Measurements from ENCODE around the gene MTHFD2.

MTHFD2 gene

DNA sequence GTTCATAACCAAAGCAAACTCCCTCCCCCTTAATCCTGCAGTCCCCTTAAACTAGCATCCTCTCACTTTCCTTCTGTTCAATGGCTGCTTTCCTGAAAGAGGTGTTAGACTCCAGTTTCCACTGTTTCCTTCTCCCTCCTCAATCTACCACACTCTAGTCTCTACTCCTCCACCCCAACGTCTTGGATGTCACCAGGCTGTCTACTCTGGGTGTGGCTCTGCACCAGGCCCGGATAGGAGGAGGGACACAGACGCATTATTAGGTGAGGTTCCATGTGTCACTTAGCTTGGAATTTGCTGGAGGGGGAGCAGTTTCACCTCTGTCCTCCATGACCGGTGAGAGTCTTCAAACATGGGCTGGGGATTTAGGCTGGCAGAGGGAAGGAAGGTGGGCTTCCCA lies 61.3 kb downstream of the MTHFD2 start:
- no peak for DNase-seq (ENCODE audit: low read depth)
- H3K4me3 ChIP-seq (ENCODE audit: low read depth, low read length), result no peak overlapping the region
- TF ChIP-seq, protein P1, sequence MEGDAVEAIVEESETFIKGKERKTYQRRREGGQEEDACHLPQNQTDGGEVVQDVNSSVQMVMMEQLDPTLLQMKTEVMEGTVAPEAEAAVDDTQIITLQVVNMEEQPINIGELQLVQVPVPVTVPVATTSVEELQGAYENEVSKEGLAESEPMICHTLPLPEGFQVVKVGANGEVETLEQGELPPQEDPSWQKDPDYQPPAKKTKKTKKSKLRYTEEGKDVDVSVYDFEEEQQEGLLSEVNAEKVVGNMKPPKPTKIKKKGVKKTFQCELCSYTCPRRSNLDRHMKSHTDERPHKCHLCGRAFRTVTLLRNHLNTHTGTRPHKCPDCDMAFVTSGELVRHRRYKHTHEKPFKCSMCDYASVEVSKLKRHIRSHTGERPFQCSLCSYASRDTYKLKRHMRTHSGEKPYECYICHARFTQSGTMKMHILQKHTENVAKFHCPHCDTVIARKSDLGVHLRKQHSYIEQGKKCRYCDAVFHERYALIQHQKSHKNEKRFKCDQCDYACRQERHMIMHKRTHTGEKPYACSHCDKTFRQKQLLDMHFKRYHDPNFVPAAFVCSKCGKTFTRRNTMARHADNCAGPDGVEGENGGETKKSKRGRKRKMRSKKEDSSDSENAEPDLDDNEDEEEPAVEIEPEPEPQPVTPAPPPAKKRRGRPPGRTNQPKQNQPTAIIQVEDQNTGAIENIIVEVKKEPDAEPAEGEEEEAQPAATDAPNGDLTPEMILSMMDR (IDR thresholded peaks at IDR 0.05; ENCODE audit: insufficient read depth, low read depth, low read length, missing control alignments), result no peak

DNA sequence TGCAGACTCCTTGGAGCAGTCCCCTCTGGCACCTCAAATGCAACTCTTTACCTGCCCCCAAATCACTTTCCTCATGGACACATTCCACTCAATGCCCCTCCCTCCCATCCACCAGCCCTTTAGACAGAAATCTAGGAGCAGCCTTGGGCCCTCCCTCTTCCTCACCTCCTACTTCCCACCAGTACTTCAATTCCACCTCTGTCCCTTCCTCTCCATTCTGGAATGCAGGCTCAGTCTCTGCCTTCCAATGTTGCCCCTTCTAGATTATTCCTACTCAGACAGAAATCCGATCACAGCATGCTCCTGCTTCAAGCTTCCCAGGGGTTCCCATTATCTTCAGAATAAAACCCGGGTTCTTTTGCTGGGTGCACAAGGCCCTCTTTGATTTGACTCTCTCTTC lies 62.1 kb downstream of the MTHFD2 start:
- DNase-seq (ENCODE audit: low read depth), result no peak
- TF ChIP-seq, protein P1 (IDR thresholded peaks at IDR 0.05; ENCODE audit: insufficient read depth, low read depth, low read length, missing control alignments), result no peak
- no peak overlapping the region for H3K4me3 ChIP-seq (ENCODE audit: low read depth, low read length)

DNA sequence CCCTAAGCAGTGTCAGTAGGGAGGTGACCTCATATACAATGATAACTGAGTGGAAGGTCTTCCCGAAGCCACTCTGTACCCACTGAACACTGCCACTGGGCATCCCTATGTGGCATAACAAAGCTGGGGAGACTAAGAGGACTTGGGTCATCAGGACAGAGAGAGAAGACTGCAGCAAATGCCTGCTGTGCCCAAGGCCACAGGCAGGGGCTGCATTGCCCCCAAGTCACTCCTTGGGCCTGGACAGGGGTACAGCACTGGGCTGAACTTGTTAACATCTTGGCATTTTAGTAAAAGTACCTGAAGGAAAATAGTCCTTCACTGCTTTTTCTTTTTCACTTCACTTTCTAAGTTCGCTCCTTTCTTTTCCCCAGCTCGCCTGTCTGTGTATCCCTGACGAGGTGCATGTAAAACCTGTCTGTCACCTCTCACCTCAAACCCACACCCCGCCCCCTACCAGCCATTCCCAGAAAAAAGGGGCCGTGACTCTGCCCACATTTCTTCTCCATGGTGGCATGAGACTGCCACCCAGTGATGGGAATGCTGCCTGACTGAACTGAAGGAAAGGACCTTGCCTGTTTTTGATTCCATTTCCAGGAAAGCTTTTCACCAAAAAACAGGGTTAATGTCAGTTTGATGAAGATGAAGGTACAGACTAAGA lies 62.9 kb downstream of the MTHFD2 start:
- no peak for DNase-seq (ENCODE audit: low read depth)
- H3K4me3 ChIP-seq (ENCODE audit: low read depth, low read length), result no peak overlapping the region
- TF ChIP-seq, protein P1 (IDR thresholded peaks at IDR 0.05; ENCODE audit: insufficient read depth, low read depth, low read length, missing control alignments), result no peak

DNA sequence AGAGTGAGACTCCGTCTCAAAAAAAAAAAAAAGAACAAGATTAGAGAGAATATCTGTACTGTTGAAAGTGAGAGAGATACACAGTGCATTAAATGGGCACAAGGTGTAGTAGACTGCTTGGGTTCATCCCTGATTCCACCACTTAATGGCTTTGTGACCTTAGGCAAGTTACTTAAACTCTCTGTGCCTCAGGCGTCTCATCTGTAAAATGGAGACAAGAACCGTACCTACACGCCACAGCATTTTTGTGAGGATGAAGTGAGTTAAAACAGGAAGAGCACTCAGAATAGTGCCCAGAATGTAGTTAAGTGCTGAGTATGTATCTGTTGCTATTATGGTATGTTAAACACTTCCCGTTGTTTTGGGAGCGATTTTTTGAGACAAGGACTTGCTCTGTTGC lies 64.3 kb downstream of the MTHFD2 start:
- DNase-seq (ENCODE audit: low read depth), result no peak
- TF ChIP-seq, protein P1 (IDR thresholded peaks at IDR 0.05; ENCODE audit: insufficient read depth, low read depth, low read length, missing control alignments), result no peak
- no peak overlapping the region for H3K4me3 ChIP-seq (ENCODE audit: low read depth, low read length)

DNA sequence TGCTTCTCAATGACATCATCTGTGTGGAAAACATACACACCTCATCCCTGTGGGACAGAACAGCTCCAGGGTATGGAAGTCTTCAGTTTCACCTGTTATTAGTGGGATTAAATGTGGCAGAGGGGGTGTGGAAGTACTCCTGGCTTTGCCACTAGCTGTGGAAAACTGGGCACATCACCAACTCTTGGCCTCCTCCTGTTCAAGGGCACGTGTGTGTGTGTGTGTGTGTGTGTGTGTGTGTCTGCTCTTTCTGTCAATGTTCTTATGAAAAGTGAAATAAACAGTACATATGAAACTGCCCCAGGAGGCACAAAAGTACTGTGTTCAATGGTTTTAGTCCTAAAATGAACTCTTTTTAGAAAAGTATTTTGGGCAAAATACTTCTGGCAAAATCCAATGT lies 65.9 kb downstream of the MTHFD2 start:
- DNase-seq (ENCODE audit: low read depth), result no peak
- TF ChIP-seq, protein P1 (IDR thresholded peaks at IDR 0.05; ENCODE audit: insufficient read depth, low read depth, low read length, missing control alignments), result no peak
- no peak overlapping the region for H3K4me3 ChIP-seq (ENCODE audit: low read depth, low read length)

DNA sequence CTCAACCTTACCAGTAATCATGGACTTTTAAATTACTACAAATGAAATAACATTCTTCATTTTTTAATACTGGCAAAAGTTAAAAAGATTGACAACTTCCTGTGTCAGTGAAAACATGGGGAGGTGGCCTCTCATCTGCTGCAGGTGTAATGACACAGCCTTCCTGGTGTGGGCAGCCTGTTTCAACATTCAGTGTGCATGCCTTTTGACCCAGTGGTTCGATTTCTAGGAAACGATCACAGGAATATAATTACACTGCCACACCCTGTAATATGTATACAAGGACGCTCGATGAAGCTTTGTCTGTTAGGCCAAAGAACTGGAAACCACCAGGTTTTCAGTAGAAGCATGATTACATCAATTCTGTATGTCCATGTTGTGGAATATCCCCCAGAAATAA lies 68.7 kb downstream of the MTHFD2 start:
- TF ChIP-seq, protein P1 (IDR thresholded peaks at IDR 0.05; ENCODE audit: insufficient read depth, low read depth, low read length, missing control alignments), result peak; percentile 58
- peak; percentile 66 for DNase-seq (ENCODE audit: low read depth)
- no peak overlapping the region for H3K4me3 ChIP-seq (ENCODE audit: low read depth, low read length)

Data from GM12865 (cell line).